B cell (primary cell): Measurements from ENCODE around the gene CADPS. TPM values are rescaled to one million over a fixed set of nuclear protein-coding genes. Genes with fewer than 3 reads are reported as not detected.
A peak's percentile ranks its signal among the peaks of the same experiment; 100 is the strongest.

ENCODE experiments used
- ATAC-seq: fragments of 200-7000 bp; cut with Tn5 transposase; one replicate; pipeline ENCODE4 v1.10.0; 2021; ENCODE audit warnings: low read depth, mild to moderate bottlenecking, moderate number of reproducible peaks, moderate library complexity
- CTCF ChIA-PET: fragments of 350-600 bp; sonication (Branson Sonifier 250); formaldehyde crosslinking; loops from one replicate; lab custom pipeline; 2021; ENCODE audit warnings: antibody characterized with exemption, inconsistent platforms; lab: Charles Lee
- POLR2A ChIA-PET: fragments of 350-600 bp; sonication (Branson Sonifier 250); formaldehyde crosslinking; loops from one replicate; lab custom pipeline; 2021; ENCODE audit warnings: antibody characterized with exemption; lab: Charles Lee
- DNase-seq: peaks from one replicate; pipeline ENCODE4 v3.0.0; 2013
- H2AFZ ChIP-seq: 2 replicates; pipeline ENCODE4 v1.6.1; 2012; ENCODE audit warnings: mild to moderate bottlenecking, low read depth, low read length; ENCODE audit not compliant: insufficient read depth, poor library complexity, severe bottlenecking
- H3K27ac ChIP-seq, 2 donors: 1 replicate in 1 of 2; 2 replicates in 1 of 2; pipeline ENCODE4 v1.5.1; 2012 to 2013; ENCODE audit warnings: low read length in 2 of 2, mild to moderate bottlenecking in 2 of 2, moderate library complexity in 1 of 2
- H3K27me3 ChIP-seq, 4 experiments: fragments of 200-600 bp in 1 of 4; sonication (generic) in 1 of 4; replicated peaks in 1 of 4; 1 replicate in 2 of 4; 2 replicates in 2 of 4; pipeline versions ENCODE4 v1.6.1 to v1.7.0; 2013 to 2016; ENCODE audit warnings: low read length in 3 of 4, mild to moderate bottlenecking in 2 of 4, mixed read lengths in 1 of 4, moderate library complexity in 1 of 4; ENCODE audit not compliant: insufficient read depth in 4 of 4, control insufficient read depth in 3 of 4; ENCODE audit errors: control extremely low read depth in 1 of 4
- H3K36me3 ChIP-seq, 2 experiments: replicated peaks in 1 of 2; 1 replicate in 1 of 2; 2 replicates in 1 of 2; pipeline versions ENCODE4 v1.6.1 to v1.7.1; 2013; ENCODE audit warnings: low read length in 1 of 2; ENCODE audit not compliant: insufficient read depth in 2 of 2, control insufficient read depth in 1 of 2; ENCODE audit errors: control extremely low read depth in 1 of 2, extremely low read depth in 1 of 2
- H3K4me1 ChIP-seq, 2 donors: fragments of 200-600 bp in 1 of 2; sonication (generic) in 1 of 2; 1 replicate in 1 of 2; 2 replicates in 1 of 2; pipeline versions ENCODE4 v1.5.1 to v1.6.1; 2013 to 2017; ENCODE audit warnings: low read length in 2 of 2; ENCODE audit not compliant: control insufficient read depth in 2 of 2, insufficient read depth in 2 of 2
- H3K4me2 ChIP-seq: replicated peaks from 2 replicates; pipeline ENCODE3; 2012; ENCODE audit warnings: mild to moderate bottlenecking, low read depth, low read length; ENCODE audit not compliant: poor library complexity, severe bottlenecking
- H3K4me3 ChIP-seq, 5 experiments: fragments of 200-600 bp in 1 of 5; sonication (generic) in 1 of 5; 1 replicate in 3 of 5; 2 replicates in 2 of 5; pipeline versions ENCODE4 v1.5.1 to v1.7.0; 2011 to 2016; ENCODE audit warnings: low read length in 4 of 5, mild to moderate bottlenecking in 4 of 5, low read depth in 2 of 5, control low read depth in 1 of 5, moderate library complexity in 1 of 5; ENCODE audit not compliant: insufficient read depth in 1 of 5; ENCODE audit errors: control extremely low read depth in 1 of 5, extremely low read depth in 1 of 5
- H3K79me2 ChIP-seq: fragments of 200-600 bp; sonication (generic); one replicate; pipeline ENCODE4 v1.6.0; 2016; ENCODE audit warnings: low read length; ENCODE audit not compliant: control insufficient read depth, insufficient read depth
- H3K9ac ChIP-seq: fragments of 200-600 bp; sonication (generic); 2 replicates; pipeline ENCODE4 v1.6.1; 2017; ENCODE audit warnings: mild to moderate bottlenecking, low read length, moderate library complexity
- H3K9me3 ChIP-seq, 3 donors: one replicate each; pipeline versions ENCODE4 v1.6.1 to v1.7.1; 2013; ENCODE audit warnings: low read length in 2 of 3; ENCODE audit not compliant: control insufficient read depth in 2 of 3, insufficient read depth in 1 of 3; ENCODE audit errors: control extremely low read depth in 1 of 3
- H4K20me1 ChIP-seq: 2 replicates; pipeline ENCODE4 v1.6.0; 2012; ENCODE audit warnings: mild to moderate bottlenecking, low read length; ENCODE audit not compliant: insufficient read depth, control insufficient read depth, poor library complexity, severe bottlenecking
- H3K27ac Mint-ChIP-seq: one replicate; pipeline ENCODE4 v1.8.0; 2021; ENCODE audit warnings: mixed read lengths
- H3K27me3 Mint-ChIP-seq: one replicate; pipeline ENCODE4 v1.8.0; 2021; ENCODE audit warnings: mixed read lengths
- H3K4me1 Mint-ChIP-seq: one replicate; pipeline ENCODE4 v1.8.0; 2021; ENCODE audit warnings: mixed read lengths
- H3K4me3 Mint-ChIP-seq: one replicate; pipeline ENCODE4 v1.8.0; 2021; ENCODE audit warnings: mixed read lengths
- H3K9me3 Mint-ChIP-seq: one replicate; pipeline ENCODE4 v1.8.0; 2022; ENCODE audit warnings: mixed read lengths; ENCODE audit not compliant: insufficient read depth
- EZH2 ChIP-seq: IDR thresholded peaks from 2 replicates; pipeline ENCODE4 v1.6.1; 2012; ENCODE audit warnings: borderline replicate concordance, low read depth, mild to moderate bottlenecking, moderate library complexity, low read length; ENCODE audit not compliant: insufficient read depth, poor library complexity, severe bottlenecking
- WGBS: methylation state at CpG from one replicate; pipeline ENCODE4 v1.1.5; 2013; ENCODE audit warnings: missing lambda C conversion rate; ENCODE audit not compliant: insufficient coverage; 5-methylcytosine and 5-hydroxymethylcytosine counted together
- intact Hi-C: fragments of 100-400 bp; cut with micrococcal nuclease; formaldehyde crosslinking; loops from one replicate; pipeline ENCODE4 v1.10.0; 2022
- polyA plus RNA-seq: library from polyadenylated mRNA; depleted of rRNA; stranded (reverse); fragments of >200 nt; gene quantifications from 2 replicates; pipeline ENCODE4 v1.2.3, GENCODE V29; 2012
- total RNA-seq, 2 donors: library from RNA; stranded (reverse); fragments of 120-200 nt in 1 of 2; gene quantifications; 1 replicate in 1 of 2; 2 replicates in 1 of 2; pipeline versions ENCODE4 v1.2.3 to v1.2.4, GENCODE V29; 2013 to 2022
- TF ChIP-seq, protein P1 (sequence below): fragments of 200-600 bp; IDR thresholded peaks from one replicate; pipeline ENCODE4 v1.8.0; 2022; ENCODE audit warnings: antibody characterized with exemption, mild to moderate bottlenecking

Gene CADPS
- total and polyA plus RNA-seq, 2 donors (not counting 1 experiment from before 2014, with no cell fraction given) = 0.16 to 0.22 TPM

DNA sequence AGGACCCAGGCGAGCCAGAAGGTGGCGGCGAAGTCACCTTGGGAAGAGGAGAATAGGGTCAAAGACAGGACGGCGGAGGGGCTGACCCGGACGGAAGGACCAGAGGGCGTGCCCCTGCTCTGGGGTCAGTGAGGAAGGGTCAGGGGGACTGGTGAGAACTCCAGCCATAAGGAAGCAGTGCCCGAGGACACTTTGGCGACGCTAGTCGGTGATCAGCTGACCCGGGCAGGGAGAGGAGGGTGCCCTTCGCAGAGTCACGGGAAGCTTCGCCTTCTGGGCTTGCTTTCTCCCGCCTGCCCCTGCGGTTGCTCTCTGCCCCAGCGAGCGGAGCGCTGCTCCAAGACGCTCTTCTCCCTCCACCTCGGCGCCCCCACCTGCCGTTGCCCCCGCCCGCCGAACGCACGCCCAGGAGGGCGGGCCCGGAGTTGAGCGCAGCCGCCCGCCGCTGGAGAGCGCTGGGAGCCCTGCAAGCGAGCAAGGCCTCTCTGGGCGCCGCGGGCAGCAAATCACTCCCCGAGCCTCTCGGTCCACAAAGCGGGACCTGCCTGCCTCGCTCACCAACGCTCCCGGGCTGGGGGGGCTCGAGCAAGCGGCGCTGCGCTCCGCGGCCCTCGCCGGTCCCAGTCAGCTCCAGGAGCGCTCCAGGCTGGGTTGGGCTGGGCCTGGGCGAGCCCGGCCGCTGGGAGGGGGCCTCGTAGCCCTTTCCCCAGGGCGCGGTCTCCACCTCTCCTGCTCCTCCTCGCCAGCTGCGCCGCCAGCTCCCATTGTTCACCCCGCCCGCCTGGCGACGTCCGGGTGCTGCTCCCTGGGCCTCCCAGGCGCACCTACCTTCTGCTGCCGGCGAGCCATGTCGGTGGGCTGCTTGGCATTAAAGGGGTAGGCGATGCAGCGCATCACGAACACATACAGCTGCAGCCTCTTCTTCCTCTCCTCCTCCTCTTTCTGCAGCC is 1.2 kb downstream of the CADPS start:
- Histone ChIP-seq H3K9me3 (peaks cover 0 to 19% (median 0%) of the 10 kb centered on the region in 3 donors), H3K4me1 (no peaks in the 10 kb centered on the region), H3K79me2 (no peaks in the 10 kb centered on the region), H3K4me3 (peak overlapping the region in 1 of 5 experiments; percentile 12), H3K9ac (no peak overlapping the region), H4K20me1 (no peaks in the 10 kb centered on the region), H3K4me2 (peak overlapping the region; percentile 23), H3K36me3 (no peaks in the 10 kb centered on the region), H3K27ac (no peak overlapping the region), H3K27me3 (peaks cover 0 to 20% (median 18%) of the 10 kb centered on the region in 4 experiments), H2AFZ (peak overlapping the region; percentile 23)
- ChIA-PET CTCF (no interaction called here), POLR2A (no interaction called here)
- no peak for ATAC-seq
- Mint-ChIP-seq H3K4me1 (no peaks in the 10 kb centered on the region), H3K27me3 (peaks cover 40% of the 10 kb centered on the region), H3K27ac (no peak overlapping the region), H3K9me3 (no peaks in the 10 kb centered on the region), H3K4me3 (peak overlapping the region; percentile 77)
- DNase-seq = no peak
- intact Hi-C loops = no loop called here
- TF ChIP-seq EZH2 = no peak
- TF ChIP-seq, protein P1, sequence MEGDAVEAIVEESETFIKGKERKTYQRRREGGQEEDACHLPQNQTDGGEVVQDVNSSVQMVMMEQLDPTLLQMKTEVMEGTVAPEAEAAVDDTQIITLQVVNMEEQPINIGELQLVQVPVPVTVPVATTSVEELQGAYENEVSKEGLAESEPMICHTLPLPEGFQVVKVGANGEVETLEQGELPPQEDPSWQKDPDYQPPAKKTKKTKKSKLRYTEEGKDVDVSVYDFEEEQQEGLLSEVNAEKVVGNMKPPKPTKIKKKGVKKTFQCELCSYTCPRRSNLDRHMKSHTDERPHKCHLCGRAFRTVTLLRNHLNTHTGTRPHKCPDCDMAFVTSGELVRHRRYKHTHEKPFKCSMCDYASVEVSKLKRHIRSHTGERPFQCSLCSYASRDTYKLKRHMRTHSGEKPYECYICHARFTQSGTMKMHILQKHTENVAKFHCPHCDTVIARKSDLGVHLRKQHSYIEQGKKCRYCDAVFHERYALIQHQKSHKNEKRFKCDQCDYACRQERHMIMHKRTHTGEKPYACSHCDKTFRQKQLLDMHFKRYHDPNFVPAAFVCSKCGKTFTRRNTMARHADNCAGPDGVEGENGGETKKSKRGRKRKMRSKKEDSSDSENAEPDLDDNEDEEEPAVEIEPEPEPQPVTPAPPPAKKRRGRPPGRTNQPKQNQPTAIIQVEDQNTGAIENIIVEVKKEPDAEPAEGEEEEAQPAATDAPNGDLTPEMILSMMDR = no peak
- WGBS = 3% methylated on average over 74 of the region's 77 CpGs

DNA sequence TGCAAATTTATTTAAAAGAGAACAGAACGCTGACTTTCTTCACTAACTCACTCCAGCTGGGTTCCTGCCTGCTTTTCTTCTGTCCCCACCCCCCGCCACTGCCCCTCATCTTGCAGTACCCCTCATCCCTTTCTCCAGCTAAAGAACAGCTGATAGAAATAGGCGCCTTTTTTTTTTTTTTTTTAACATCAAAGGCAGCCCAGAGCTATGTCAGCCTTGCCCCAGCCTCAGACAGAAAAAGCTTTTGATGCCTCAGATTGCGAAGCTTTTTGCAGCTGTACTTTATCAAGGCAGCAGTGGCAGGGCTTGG is 1.8 kb downstream of the CADPS start:
- intact Hi-C loops = no loop called here
- no peak overlapping the region for H3K4me3 ChIP-seq
- Mint-ChIP-seq H3K27ac (no peak overlapping the region), H3K4me1 (no peaks in the 10 kb centered on the region), H3K27me3 (peaks cover 40% of the 10 kb centered on the region), H3K4me3 (peak overlapping the region; percentile 77), H3K9me3 (no peaks in the 10 kb centered on the region)
- peak overlapping the region; percentile 23 for H2AFZ ChIP-seq
- no peaks in the 10 kb centered on the region for H3K4me1 ChIP-seq
- no peak overlapping the region for H3K27ac ChIP-seq
- 17% methylated on average over 2 of the region's 4 CpGs for WGBS
- peaks cover 0 to 19% (median 0%) of the 10 kb centered on the region in 3 donors for H3K9me3 ChIP-seq
- no peak overlapping the region for H3K4me2 ChIP-seq
- ChIA-PET CTCF (no interaction called here), POLR2A (no interaction called here)
- no peaks in the 10 kb centered on the region for H4K20me1 ChIP-seq
- ATAC-seq (no peak), DNase-seq (no peak)
- no peaks in the 10 kb centered on the region for H3K36me3 ChIP-seq
- H3K79me2 ChIP-seq = no peaks in the 10 kb centered on the region
- no peak for TF ChIP-seq EZH2
- TF ChIP-seq, protein P1 = no peak
- no peak overlapping the region for H3K9ac ChIP-seq
- peaks cover 0 to 20% (median 18%) of the 10 kb centered on the region in 4 experiments for H3K27me3 ChIP-seq
